IPS DF 6.9 (cell line): ENCODE results near the gene KLHL29.

Source experiments
- DNase-seq: peaks from one replicate; pipeline ENCODE4 v3.0.0-alpha.2; 2013; ENCODE audit warnings: low read depth, low spot score
- H3K27ac ChIP-seq: one replicate; pipeline ENCODE4 v1.5.1; 2013; ENCODE audit warnings: low read length, control low read depth
- H3K27me3 ChIP-seq: 2 replicates; pipeline ENCODE4 v1.6.1; 2013; ENCODE audit warnings: mild to moderate bottlenecking, low read length; ENCODE audit not compliant: control insufficient read depth, insufficient read depth
- H3K36me3 ChIP-seq: 2 replicates; pipeline ENCODE4 v1.6.1; 2013; ENCODE audit warnings: low read length; ENCODE audit not compliant: control insufficient read depth, insufficient read depth
- H3K4me1 ChIP-seq: 2 replicates; pipeline ENCODE4 v1.6.1; 2013; ENCODE audit warnings: low read length; ENCODE audit not compliant: control insufficient read depth, insufficient read depth
- H3K4me3 ChIP-seq: 2 replicates; pipeline ENCODE4 v1.5.1; 2013; ENCODE audit warnings: mild to moderate bottlenecking, low read length
- H3K9me3 ChIP-seq: 2 replicates; pipeline ENCODE4 v1.6.1; 2013; ENCODE audit warnings: low read length, inconsistent platforms; ENCODE audit not compliant: control insufficient read depth, insufficient read depth
- WGBS: extraction: QIAGEN DNeasy Blood & Tissue Kit; methylation state at CpG from one replicate; pipeline ENCODE4 v1.1.7; 2013; ENCODE audit warnings: mixed read lengths, missing lambda C conversion rate; ENCODE audit not compliant: insufficient read length, insufficient coverage; 5-methylcytosine and 5-hydroxymethylcytosine counted together

Gene KLHL29

GRCh38 chr2:23537991-23538390 lies 153.0 kb downstream of the KLHL29 start:
- Histone ChIP-seq H3K9me3 (no peaks in the 10 kb centered on the region), H3K27ac (no peak overlapping the region), H3K4me3 (no peak overlapping the region), H3K36me3 (no peaks in the 10 kb centered on the region), H3K27me3 (no peaks in the 10 kb centered on the region), H3K4me1 (0 out of 2 replicates have a peak, but pooled peaks cover 3% of the 10 kb centered on the region)
- no CpG with 5 or more reads among the region's 5 CpGs for WGBS
- no peak for DNase-seq

- DNase-seq: no peak
- Histone ChIP-seq H3K27me3 (no peaks in the 10 kb centered on the region), H3K4me1 (0 out of 2 replicates have a peak, but pooled peaks cover 2% of the 10 kb centered on the region), H3K9me3 (no peaks in the 10 kb centered on the region), H3K36me3 (no peaks in the 10 kb centered on the region), H3K4me3 (no peak overlapping the region), H3K27ac (no peak overlapping the region)
- WGBS: no CpG with 5 or more reads among the region's 2 CpGs
These were observed 153.6 kb downstream of the KLHL29 start for GRCh38 chr2:23538566-23538965.

DNA sequence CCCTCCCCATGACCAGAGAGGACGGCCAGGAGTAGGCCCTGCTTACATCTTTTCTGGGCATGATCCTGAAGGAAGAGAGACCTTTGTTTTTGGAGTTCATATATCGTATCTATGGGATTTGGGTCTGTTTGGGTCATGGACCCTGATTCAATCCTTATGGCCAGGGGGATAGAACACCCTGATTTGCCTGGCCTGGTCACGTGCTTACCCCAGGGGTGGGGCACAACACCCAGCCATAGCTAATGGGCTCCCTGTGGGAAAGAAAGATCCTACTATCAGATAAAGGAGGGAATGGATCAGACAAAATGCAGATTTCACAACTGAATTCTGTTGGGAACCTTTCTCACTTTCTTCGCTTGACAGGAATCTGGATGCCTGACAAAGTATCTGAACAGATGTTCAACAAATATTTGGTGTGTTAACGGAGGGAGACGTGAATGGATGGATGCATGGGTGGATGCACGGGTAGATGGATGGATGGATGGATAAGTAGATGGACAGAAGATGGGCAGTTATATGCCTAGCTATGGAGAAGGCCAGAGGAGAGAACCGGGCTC lies 155.9 kb downstream of the KLHL29 start:
- Histone ChIP-seq H3K9me3 (no peaks in the 10 kb centered on the region), H3K4me1 (no peaks in the 10 kb centered on the region), H3K36me3 (no peaks in the 10 kb centered on the region), H3K4me3 (no peak overlapping the region), H3K27me3 (no peaks in the 10 kb centered on the region), H3K27ac (no peak overlapping the region)
- WGBS: 100% methylated on average over 2 of the region's 8 CpGs
- DNase-seq: no peak

- Histone ChIP-seq H3K4me1 (no peaks in the 10 kb centered on the region), H3K27me3 (no peaks in the 10 kb centered on the region), H3K27ac (no peak overlapping the region), H3K9me3 (no peaks in the 10 kb centered on the region), H3K4me3 (no peak overlapping the region), H3K36me3 (no peaks in the 10 kb centered on the region)
- DNase-seq: no peak
- no CpG with 5 or more reads among the region's 7 CpGs for WGBS
These were observed 156.7 kb downstream of the KLHL29 start for GRCh38 chr2:23541503-23542229.

- no peaks in the 10 kb centered on the region for H3K27me3 ChIP-seq
These were observed 157.3 kb downstream of the KLHL29 start for GRCh38 chr2:23542230-23542789.

DNA sequence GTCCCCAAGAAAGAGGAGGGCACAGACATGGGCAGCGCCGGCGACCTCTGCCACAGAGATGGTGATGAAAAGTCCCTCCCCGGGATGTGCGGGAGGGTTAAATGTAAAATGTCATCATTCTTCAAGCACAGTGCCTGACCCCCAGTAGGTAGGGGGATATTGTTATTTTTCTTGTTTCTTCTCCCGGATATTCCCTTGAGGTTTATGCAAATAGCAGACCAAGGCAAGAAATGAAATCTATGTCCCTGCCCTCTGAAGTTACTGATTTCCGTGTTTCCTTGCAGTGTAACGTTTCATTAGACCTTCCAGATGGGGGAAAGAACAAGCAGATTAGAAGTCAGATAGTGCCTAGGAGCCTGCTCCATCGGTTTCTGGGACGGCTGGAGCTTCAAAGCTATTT lies 158.3 kb downstream of the KLHL29 start:
- no peaks in the 10 kb centered on the region for H3K9me3 ChIP-seq
- no peaks in the 10 kb centered on the region for H3K4me1 ChIP-seq
- H3K27me3 ChIP-seq: no peaks in the 10 kb centered on the region
- no CpG with 5 or more reads among the region's 10 CpGs for whole genome bisulfite sequencing
- no peak overlapping the region for H3K4me3 ChIP-seq
- no peak overlapping the region for H3K27ac ChIP-seq
- no peak for DNase-seq
- H3K36me3 ChIP-seq: no peaks in the 10 kb centered on the region

More at GRCh38 chr2:23542230-23542789, 157.3 kb downstream of the KLHL29 start:
- H3K27ac ChIP-seq: no peak overlapping the region
- no peaks in the 10 kb centered on the region for H3K36me3 ChIP-seq
- no peak for DNase-seq
- no peaks in the 10 kb centered on the region for H3K4me1 ChIP-seq
- no peak overlapping the region for H3K4me3 ChIP-seq
- WGBS: no CpG with 5 or more reads among the region's 6 CpGs
- no peaks in the 10 kb centered on the region for H3K9me3 ChIP-seq

DNA sequence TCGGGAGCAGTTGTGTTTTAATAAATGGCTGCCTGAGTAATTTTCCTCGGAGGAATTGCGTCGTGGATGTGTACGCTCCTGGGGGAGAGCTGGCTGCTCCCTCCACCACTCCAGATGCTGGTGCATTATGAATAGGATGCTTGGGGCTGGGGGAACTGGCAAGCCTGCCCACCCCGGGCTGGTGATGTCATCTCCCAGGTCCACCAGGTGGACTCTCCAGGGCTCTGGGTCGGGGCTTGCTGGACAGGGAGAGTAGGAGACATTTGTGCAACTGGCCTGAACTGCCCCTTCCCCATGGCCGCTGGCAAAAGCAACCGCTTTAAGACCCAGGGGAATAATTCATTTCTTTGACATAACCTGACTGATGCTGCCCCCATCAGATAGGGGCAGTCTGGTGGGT lies 158.7 kb downstream of the KLHL29 start:
- no peaks in the 10 kb centered on the region for H3K36me3 ChIP-seq
- WGBS: no CpG with 5 or more reads among the region's 9 CpGs
- H3K27ac ChIP-seq: no peak overlapping the region
- DNase-seq: no peak
- H3K4me3 ChIP-seq: no peak overlapping the region
- no peaks in the 10 kb centered on the region for H3K9me3 ChIP-seq
- no peaks in the 10 kb centered on the region for H3K4me1 ChIP-seq
- H3K27me3 ChIP-seq: no peaks in the 10 kb centered on the region

GRCh38 chr2:23544589-23545295 lies 159.8 kb downstream of the KLHL29 start:
- Histone ChIP-seq H3K27me3 (no peaks in the 10 kb centered on the region), H3K27ac (no peak overlapping the region), H3K36me3 (no peaks in the 10 kb centered on the region), H3K4me1 (peaks cover 1% of the 10 kb centered on the region; the same call in 1 of the 2 replicates), H3K9me3 (no peaks in the 10 kb centered on the region), H3K4me3 (no peak overlapping the region)
- WGBS: no CpG with 5 or more reads among the region's 10 CpGs
- DNase-seq: no peak

- no peak for DNase-seq
- Histone ChIP-seq H3K36me3 (no peaks in the 10 kb centered on the region), H3K27me3 (no peaks in the 10 kb centered on the region), H3K27ac (no peak overlapping the region), H3K9me3 (no peaks in the 10 kb centered on the region), H3K4me3 (no peak overlapping the region), H3K4me1 (peaks cover 3% of the 10 kb centered on the region; the same call in 1 of the 2 replicates)
- WGBS: no CpG with 5 or more reads among the region's 11 CpGs
These were observed 160.4 kb downstream of the KLHL29 start for GRCh38 chr2:23545396-23545795.

DNA sequence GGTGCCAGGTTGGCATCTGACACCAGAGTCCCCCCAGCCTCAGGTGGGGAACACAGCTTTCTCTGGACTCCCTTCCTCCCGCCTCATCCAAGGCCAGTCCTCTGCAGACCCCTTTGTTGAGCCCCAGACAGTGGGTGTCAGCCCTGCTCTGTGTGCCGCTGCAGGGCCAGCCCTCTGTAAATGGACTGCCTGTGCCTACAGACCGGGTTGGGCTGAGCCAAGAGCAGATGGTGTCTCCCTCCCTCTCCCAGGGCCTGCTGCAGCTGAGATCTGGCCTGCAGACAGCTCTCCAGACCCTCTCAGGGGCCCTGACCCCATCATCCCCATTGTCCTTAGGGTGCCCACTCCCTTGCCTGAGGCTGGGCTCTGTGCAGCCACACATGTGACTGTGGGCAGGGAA lies 160.8 kb downstream of the KLHL29 start:
- Histone ChIP-seq H3K9me3 (no peaks in the 10 kb centered on the region), H3K36me3 (no peaks in the 10 kb centered on the region), H3K4me3 (no peak overlapping the region), H3K27me3 (no peaks in the 10 kb centered on the region), H3K27ac (no peak overlapping the region), H3K4me1 (peaks cover 3% of the 10 kb centered on the region; the same call in 1 of the 2 replicates)
- no peak for DNase-seq
- WGBS: no CpG with 5 or more reads among the region's 3 CpGs
